H1 (cell line): ENCODE data around the gene DHRS12. TPM values are rescaled to one million over a fixed set of nuclear protein-coding genes. Genes with fewer than 3 reads are reported as not detected.

Experiments used
- CTCF ChIA-PET: fragments of 300-600 bp; sonication (Branson Sonifier 250); formaldehyde crosslinking; loops from one replicate; lab custom pipeline; 2021; ENCODE audit not compliant: partially characterized antibody; lab: Charles Lee
- POLR2A ChIA-PET: fragments of 300-600 bp; sonication (Branson Sonifier 250); formaldehyde crosslinking; loops from one replicate; lab custom pipeline; 2021; ENCODE audit warnings: inconsistent platforms; ENCODE audit not compliant: partially characterized antibody; lab: Charles Lee
- DNase-seq, 2 experiments: peaks; one replicate each; pipeline versions ENCODE4 v3.0.0 to v3.0.0-alpha.2; 2010 to 2022; ENCODE audit warnings: low spot score in 2 of 2, low read depth in 1 of 2, mixed read lengths in 1 of 2
- FAIRE-seq: peaks from 2 replicates; lab custom pipeline; 2011; peaks lifted over from hg19 to GRCh38; lab: Jason Lieb, UNC
- H2AFZ ChIP-seq: 2 replicates; pipeline ENCODE4 v1.8.1; 2012; ENCODE audit warnings: low read length, inconsistent platforms
- H2AK5ac ChIP-seq: 2 replicates; pipeline ENCODE4 v1.6.1; 2013; ENCODE audit warnings: low read depth, low read length
- H2BK120ac ChIP-seq: replicated peaks from 2 replicates; pipeline ENCODE3; 2013; ENCODE audit warnings: low read depth, low read length, inconsistent platforms
- H2BK12ac ChIP-seq: 2 replicates; pipeline ENCODE4 v1.6.1; 2013; ENCODE audit warnings: low read depth, low read length
- H2BK15ac ChIP-seq: 2 replicates; pipeline ENCODE4 v1.6.1; 2013; ENCODE audit warnings: low read length
- H2BK20ac ChIP-seq: 2 replicates; pipeline ENCODE4 v1.6.1; 2013; ENCODE audit warnings: low read length
- H2BK5ac ChIP-seq: 2 replicates; pipeline ENCODE4 v1.6.1; 2013; ENCODE audit warnings: low read depth, low read length
- H3K14ac ChIP-seq: 2 replicates; pipeline ENCODE4 v1.6.1; 2013; ENCODE audit warnings: inconsistent platforms; ENCODE audit not compliant: insufficient read length
- H3K18ac ChIP-seq: 2 replicates; pipeline ENCODE4 v1.6.1; 2013; ENCODE audit warnings: low read length; ENCODE audit errors: extremely low read depth
- H3K23ac ChIP-seq: 2 replicates; pipeline ENCODE4 v1.6.1; 2013; ENCODE audit warnings: inconsistent platforms; ENCODE audit not compliant: insufficient read length
- H3K23me2 ChIP-seq: 2 replicates; pipeline ENCODE4 v1.6.1; 2013; ENCODE audit warnings: low read depth, low read length
- H3K27ac ChIP-seq: 2 replicates; pipeline ENCODE4 v1.6.1; 2011; ENCODE audit warnings: low read depth, low read length, inconsistent platforms
- H3K27me3 ChIP-seq, 4 experiments: replicated peaks in 1 of 4; 1 replicate in 1 of 4; 2 replicates in 3 of 4; pipeline versions ENCODE4 v1.6.1 to v1.8.1; 2011 to 2013; ENCODE audit warnings: low read length in 3 of 4, mild to moderate bottlenecking in 3 of 4, inconsistent platforms in 2 of 4, mixed read lengths in 2 of 4, moderate library complexity in 1 of 4; ENCODE audit not compliant: control insufficient read depth in 3 of 4, insufficient read depth in 3 of 4; ENCODE audit errors: extremely low read depth in 1 of 4
- H3K36me3 ChIP-seq, 4 experiments: 2 replicates each; pipeline versions ENCODE4 v1.6.1 to v1.8.1; 2011 to 2013; ENCODE audit warnings: mild to moderate bottlenecking in 4 of 4, low read length in 3 of 4, moderate library complexity in 2 of 4, control low read depth in 1 of 4, inconsistent platforms in 1 of 4; ENCODE audit not compliant: insufficient read depth in 4 of 4, control insufficient read depth in 2 of 4
- H3K4ac ChIP-seq: replicated peaks from 2 replicates; pipeline ENCODE3; 2013; ENCODE audit warnings: low read length, low read depth, mixed read lengths, inconsistent platforms; ENCODE audit not compliant: insufficient read length
- H3K4me1 ChIP-seq, 4 experiments: replicated peaks in 1 of 4; 1 replicate in 1 of 4; 2 replicates in 3 of 4; pipeline versions ENCODE4 v1.6.1 to v1.8.1; 2011 to 2013; ENCODE audit warnings: low read length in 3 of 4, inconsistent platforms in 2 of 4, mixed read lengths in 1 of 4; ENCODE audit not compliant: insufficient read depth in 4 of 4, control insufficient read depth in 3 of 4
- H3K4me2 ChIP-seq, 2 experiments: 2 replicates each; pipeline versions ENCODE4 v1.6.1 to v1.8.1; 2011 to 2013; ENCODE audit warnings: low read depth in 2 of 2, low read length in 2 of 2, control low read depth in 1 of 2, inconsistent platforms in 1 of 2, mild to moderate bottlenecking in 1 of 2; ENCODE audit not compliant: insufficient read depth in 1 of 2
- H3K4me3 ChIP-seq, 4 experiments: fragments of 200-600, 300-600 bp in 1 of 4; sonication (generic), shearing (Covaris generic), sonication (Bioruptor Twin) in 1 of 4; 2 replicates each; pipeline versions ENCODE4 v1.5.1 to v1.8.1; 2011 to 2016; ENCODE audit warnings: low read length in 4 of 4, low read depth in 3 of 4, control low read depth in 2 of 4, inconsistent platforms in 2 of 4, mild to moderate bottlenecking in 2 of 4, mixed read lengths in 1 of 4, moderate library complexity in 1 of 4; ENCODE audit not compliant: insufficient read depth in 2 of 4; ENCODE audit errors: extremely low read depth in 1 of 4
- H3K56ac ChIP-seq: replicated peaks from 2 replicates; pipeline ENCODE3; 2013; ENCODE audit warnings: low read depth, mild to moderate bottlenecking, mixed read lengths, low read length, inconsistent platforms; ENCODE audit not compliant: insufficient read length
- H3K79me1 ChIP-seq: 2 replicates; pipeline ENCODE4 v1.6.1; 2013; ENCODE audit warnings: low read depth, low read length, control low read depth
- H3K79me2 ChIP-seq, 2 experiments: 2 replicates each; pipeline versions ENCODE4 v1.6.1 to v1.8.1; 2012 to 2013; ENCODE audit warnings: low read length in 2 of 2, mild to moderate bottlenecking in 2 of 2, inconsistent platforms in 1 of 2; ENCODE audit not compliant: insufficient read depth in 2 of 2, control insufficient read depth in 1 of 2
- H3K9ac ChIP-seq, 4 experiments: replicated peaks in 1 of 4; 1 replicate in 1 of 4; 2 replicates in 3 of 4; pipeline versions ENCODE4 v1.6.1 to v1.8.1; 2011 to 2013; ENCODE audit warnings: low read depth in 3 of 4, low read length in 3 of 4, control low read depth in 2 of 4, mild to moderate bottlenecking in 2 of 4, moderate library complexity in 2 of 4, inconsistent platforms in 1 of 4; ENCODE audit errors: extremely low read depth in 1 of 4
- H3K9me3 ChIP-seq, 2 experiments: 2 replicates each; pipeline versions ENCODE4 v1.6.1 to v1.8.1; 2012 to 2013; ENCODE audit warnings: mild to moderate bottlenecking in 2 of 2, moderate library complexity in 2 of 2, control low read depth in 1 of 2, inconsistent platforms in 1 of 2, low read depth in 1 of 2, low read length in 1 of 2, mixed read lengths in 1 of 2; ENCODE audit not compliant: insufficient read depth in 2 of 2
- H4K20me1 ChIP-seq, 2 experiments: replicated peaks in 1 of 2; 2 replicates each; pipeline versions ENCODE3 to v1.8.1; 2011 to 2013; ENCODE audit warnings: inconsistent platforms in 2 of 2, low read length in 2 of 2, mild to moderate bottlenecking in 1 of 2; ENCODE audit not compliant: insufficient read depth in 2 of 2, control insufficient read depth in 1 of 2
- H4K5ac ChIP-seq: 2 replicates; pipeline ENCODE4 v1.6.1; 2013; ENCODE audit warnings: low read length, low read depth, mixed read lengths, inconsistent platforms; ENCODE audit not compliant: insufficient read length
- H4K8ac ChIP-seq: 2 replicates; pipeline ENCODE4 v1.8.0; 2013; ENCODE audit warnings: mild to moderate bottlenecking, moderate library complexity, low read length, inconsistent platforms; ENCODE audit not compliant: insufficient read depth; ENCODE audit errors: extremely low read depth
- H4K91ac ChIP-seq: replicated peaks from 2 replicates; pipeline ENCODE3; 2013; ENCODE audit warnings: low read length, mixed read lengths, inconsistent platforms; ENCODE audit not compliant: insufficient read length
- CBX8 ChIP-seq: fragments of 300-800, 300-1000 bp; sonication (generic); IDR thresholded peaks from 2 replicates; pipeline ENCODE4 v1.7.1; 2016; ENCODE audit warnings: low read depth, low read length, borderline replicate concordance
- CTBP2 ChIP-seq: IDR thresholded peaks from 2 replicates; pipeline ENCODE4 v1.7.0; 2011; ENCODE audit warnings: borderline replicate concordance, mild to moderate bottlenecking, moderate library complexity, mixed read lengths, low read length; ENCODE audit not compliant: insufficient read depth, insufficient read length
- CTCF ChIP-seq, 3 experiments: IDR thresholded peaks; 1 replicate in 2 of 3; 2 replicates in 1 of 3; pipeline versions ENCODE4 v1.5.1 to v1.6.1; 2011; ENCODE audit warnings: low read length in 3 of 3, mild to moderate bottlenecking in 3 of 3, inconsistent platforms in 2 of 3, low read depth in 1 of 3, moderate library complexity in 1 of 3; ENCODE audit not compliant: insufficient read depth in 1 of 3; ENCODE audit errors: control extremely low read depth in 1 of 3
- EP300 ChIP-seq, 2 experiments: IDR thresholded peaks; 1 replicate in 1 of 2; 2 replicates in 1 of 2; pipeline ENCODE4 v1.6.1; 2011 to 2012; ENCODE audit warnings: low read depth in 2 of 2, low read length in 2 of 2, mild to moderate bottlenecking in 2 of 2, borderline replicate concordance in 1 of 2, inconsistent platforms in 1 of 2, moderate library complexity in 1 of 2
- RAD21 ChIP-seq, 2 experiments: IDR thresholded peaks in 1 of 2; conservative IDR thresholded peaks in 1 of 2; 2 replicates each; pipeline ENCODE4 v1.6.1; 2011; ENCODE audit warnings: low read depth in 2 of 2, low read length in 2 of 2, improper control_type of control experiment in 1 of 2, inconsistent platforms in 1 of 2, mild to moderate bottlenecking in 1 of 2, moderate library complexity in 1 of 2
- WGBS, 2 experiments: shearing (Covaris generic) in 1 of 2; methylation state at CpG; one replicate each; pipeline versions ENCODE4 v1.1.6 to v1.1.7; 2013 to 2015; ENCODE audit warnings: low lambda C conversion rate in 2 of 2, mixed read lengths in 2 of 2, inconsistent platforms in 1 of 2, low coverage in 1 of 2, missing lambda C conversion rate in 1 of 2; ENCODE audit not compliant: insufficient replicate concordance in 2 of 2, insufficient coverage in 1 of 2, insufficient read length in 1 of 2; ENCODE audit errors: extremely low coverage in 1 of 2, missing lambda C conversion rate in 1 of 2; 5-methylcytosine and 5-hydroxymethylcytosine counted together
- polyA plus RNA-seq, 7 experiments: library from polyadenylated mRNA; depleted of rRNA in 3 of 7; stranded (reverse) in 5 of 7; unstranded in 2 of 7; fragments of >200 nt in 5 of 7; fragments of 200-250 nt in 2 of 7; gene quantifications; 1 replicate in 5 of 7; 2 replicates in 1 of 7; 4 replicates in 1 of 7; pipeline versions ENCODE4 v1.2.1 to v1.2.3, GENCODE V29; 2011 to 2013; ENCODE audit warnings: missing spikeins in 2 of 7, mixed read lengths in 2 of 7
- total RNA-seq: library from RNA; stranded (reverse); fragmentation: NEBNext Ultra II Directional; extraction: Animal tissue kit (Norgen Biotek cat#: 25700); gene quantifications from 2 replicates; pipeline ENCODE4 v1.2.1, GENCODE V29; 2021

Gene DHRS12
- total and polyA plus RNA-seq, 2 of the 8 experiments (the other 6 are each of a cell fraction or from before 2014, with no cell fraction given), result 8.7 TPM

GRCh38 chr13:51781246-51782022, 22.5 kb downstream of the DHRS12 start:
- FAIRE-seq, result no peak
- Histone ChIP-seq H3K23ac (no peak overlapping the region), H2AK5ac (0 out of 2 replicates have a peak overlapping the region, but pooled peaks have one; percentile 10), H4K8ac (no peak overlapping the region; the same call in 1 of the 2 replicates), H2BK5ac (no peak overlapping the region; the same call in 1 of the 2 replicates), H3K27ac (no peak overlapping the region), H3K56ac (no peak overlapping the region), H4K91ac (no peak overlapping the region), H3K14ac (no peak overlapping the region), H2AFZ (no peak overlapping the region), H2BK12ac (peak overlapping the region; percentile 60; the same call in 1 of the 2 replicates), H3K9me3 (no peaks in the 10 kb centered on the region), H3K27me3 (no peaks in the 10 kb centered on the region; a peak in 1 of 7 replicates), H3K36me3 (no peaks in the 10 kb centered on the region), H3K4me1 (peaks cover 0 to 4% (median 0%) of the 10 kb centered on the region in 4 experiments; a peak in 2 of 7 replicates), H3K79me1 (no peaks in the 10 kb centered on the region; the same call in 1 of the 2 replicates), H4K20me1 (no peaks in the 10 kb centered on the region), H2BK15ac (peak overlapping the region; percentile 36; the same call in 1 of the 2 replicates), H3K4me3 (no peak overlapping the region), H3K23me2 (no peaks in the 10 kb centered on the region), H3K18ac (peak overlapping the region; percentile 51; the same call in 1 of the 2 replicates), H4K5ac (no peak overlapping the region), H3K4ac (no peak overlapping the region), H3K9ac (no peak overlapping the region), H2BK120ac (no peak overlapping the region), H2BK20ac (no peak overlapping the region), H3K79me2 (no peaks in the 10 kb centered on the region), H3K4me2 (no peak overlapping the region)
- POLR2A ChIA-PET, result interaction anchor here (1.9 to 3.3 kb wide), 3 partner anchors 11 to 329 kb away, joined by 5 to 20 read pairs (median 10); partner anchors contain the start of gene INTS6
- WGBS, 2 experiments, result 83% methylated on average over 15 of the region's 15 CpGs; no CpG with 5 or more reads in 1 of the 2 experiments
- CTCF ChIA-PET, result interaction anchor here (0.6 to 11.3 kb wide), 21 partner anchors 8 to 495 kb away, joined by 3 to 123 read pairs (median 4); no protein-coding TSS in a partner anchor
- no peak for DNase-seq
- TF ChIP-seq RAD21 (IDR thresholded peaks at IDR 0.05 in 1 of 2, conservative IDR thresholded peaks at IDR 0.05 in 1 of 2; ENCODE audit: low read depth in 2 of 2, low read length in 2 of 2) (peak; percentile 76 to 77), EP300 (IDR thresholded peaks at IDR 0.05; ENCODE audit: borderline replicate concordance in 1 of 2, low read depth in 2 of 2, low read length in 2 of 2) (no peak), CBX8 (no peak), CTBP2 (no peak), CTCF (IDR thresholded peaks at IDR 0.05; ENCODE audit: control extremely low read depth in 1 of 3, insufficient read depth in 1 of 3, low read depth in 1 of 3, low read length in 3 of 3) (peak; percentile 38 to 69 (median 56); a peak in 3 of 4 replicates)
